WTC11 (cell line): ENCODE results near the gene SWI5. TPM values are rescaled to one million over a fixed set of nuclear protein-coding genes. Genes with fewer than 3 reads are reported as not detected.

Experiments used
- ATAC-seq: fragments of 200-7000 bp; cut with Tn5 transposase; 2 replicates; pipeline ENCODE4 v1.10.0; 2021; ENCODE audit warnings: mild to moderate bottlenecking, moderate library complexity
- CTCF ChIA-PET: fragments of 300-600 bp; sonication (Branson Sonifier 250); formaldehyde crosslinking; loops from one replicate; lab custom pipeline; 2021; ENCODE audit warnings: antibody characterized with exemption; lab: Charles Lee
- POLR2A ChIA-PET: fragments of 350-600 bp; sonication (Branson Sonifier 250); formaldehyde crosslinking; loops from one replicate; lab custom pipeline; 2021; ENCODE audit warnings: antibody characterized with exemption; lab: Charles Lee
- DNase-seq: peaks from one replicate; pipeline ENCODE4 v3.0.0; 2021; ENCODE audit warnings: low spot score
- H3K27ac Mint-ChIP-seq: 2 replicates; pipeline ENCODE4 v1.8.0; 2021; ENCODE audit warnings: mixed read lengths
- H3K27me3 Mint-ChIP-seq: 2 replicates; pipeline ENCODE4 v1.8.0; 2021; ENCODE audit warnings: low read depth, mild to moderate bottlenecking, moderate library complexity, mixed read lengths
- H3K36me3 Mint-ChIP-seq: 2 replicates; pipeline ENCODE4 v1.8.0; 2021; ENCODE audit warnings: mixed read lengths
- H3K4me1 Mint-ChIP-seq: 2 replicates; pipeline ENCODE4 v1.8.0; 2022; ENCODE audit warnings: mixed read lengths
- H3K4me3 Mint-ChIP-seq: 2 replicates; pipeline ENCODE4 v1.8.0; 2021; ENCODE audit warnings: mild to moderate bottlenecking, moderate library complexity, mixed read lengths
- H3K9me3 Mint-ChIP-seq: 2 replicates; pipeline ENCODE4 v1.8.0; 2021; ENCODE audit warnings: mixed read lengths
- CREM ChIP-seq: sonication (generic); formaldehyde crosslinking; IDR thresholded peaks from 2 replicates; pipeline ENCODE4 v1.8.1; 2022; ENCODE audit warnings: mild to moderate bottlenecking, missing genetic modification reagents, moderate library complexity
- ELF4 ChIP-seq: sonication (generic); formaldehyde crosslinking; IDR thresholded peaks from 2 replicates; pipeline ENCODE4 v1.8.1; 2022; ENCODE audit warnings: low read depth, mild to moderate bottlenecking, moderate library complexity, missing genetic modification reagents
- GTF2I ChIP-seq: fragments of 250-450 bp; sonication (Bioruptor Pico); conservative IDR thresholded peaks from 2 replicates; pipeline ENCODE4 v1.4.0; 2021; ENCODE audit warnings: mild to moderate bottlenecking
- NFE2L1 ChIP-seq: sonication (generic); formaldehyde crosslinking; IDR thresholded peaks from 2 replicates; pipeline ENCODE4 v1.8.1; 2023; ENCODE audit warnings: missing genetic modification reagents
- SMAD4 ChIP-seq: sonication (generic); formaldehyde crosslinking; IDR thresholded peaks from 2 replicates; pipeline ENCODE4 v1.8.0; 2022; ENCODE audit warnings: mild to moderate bottlenecking, missing genetic modification reagents
- TEAD1 ChIP-seq: sonication (generic); formaldehyde crosslinking; IDR thresholded peaks from 2 replicates; pipeline ENCODE4 v1.8.0; 2022; ENCODE audit warnings: mild to moderate bottlenecking, missing genetic modification reagents
- TP53 ChIP-seq: sonication (generic); formaldehyde crosslinking; IDR thresholded peaks from 2 replicates; pipeline ENCODE4 v1.8.1; 2023; ENCODE audit warnings: mild to moderate bottlenecking, missing genetic modification reagents
- ZBTB21 ChIP-seq: sonication (generic); formaldehyde crosslinking; IDR thresholded peaks from 2 replicates; pipeline ENCODE4 v1.8.1; 2023; ENCODE audit warnings: mild to moderate bottlenecking, missing genetic modification reagents, borderline replicate concordance
- ZNF232 ChIP-seq: sonication (generic); formaldehyde crosslinking; IDR thresholded peaks from 2 replicates; pipeline ENCODE4 v1.8.0; 2022; ENCODE audit warnings: mild to moderate bottlenecking, missing genetic modification reagents
- ZNF396 ChIP-seq: fragments of 250-450 bp; sonication (Bioruptor Pico); IDR thresholded peaks from 2 replicates; pipeline ENCODE4 v1.8.0; 2021; ENCODE audit warnings: mild to moderate bottlenecking, moderate library complexity, borderline replicate concordance
- total RNA-seq: library from RNA; stranded (reverse); gene quantifications from 3 replicates; pipeline ENCODE4 v1.2.3, GENCODE V29; 2021
- TF ChIP-seq, protein P1 (sequence below): sonication (generic); formaldehyde crosslinking; IDR thresholded peaks from 2 replicates; pipeline ENCODE4 v1.8.1; 2023; ENCODE audit warnings: mild to moderate bottlenecking, missing genetic modification reagents
- TF ChIP-seq, protein P2 (sequence below): sonication (generic); formaldehyde crosslinking; IDR thresholded peaks from 2 replicates; pipeline ENCODE4 v1.8.1; 2023; ENCODE audit warnings: mild to moderate bottlenecking, missing genetic modification reagents, moderate library complexity
- TF ChIP-seq, protein P3 (sequence below): sonication (generic); formaldehyde crosslinking; IDR thresholded peaks from 2 replicates; pipeline ENCODE4 v1.8.0; 2022; ENCODE audit warnings: mild to moderate bottlenecking, missing genetic modification reagents
- TF ChIP-seq, protein P4 (sequence below): sonication (generic); formaldehyde crosslinking; IDR thresholded peaks from 2 replicates; pipeline ENCODE4 v1.8.0; 2022; ENCODE audit warnings: mild to moderate bottlenecking, missing genetic modification reagents
- TF ChIP-seq, protein P5 (sequence below): sonication (generic); formaldehyde crosslinking; IDR thresholded peaks from 2 replicates; pipeline ENCODE4 v1.8.1; 2022; ENCODE audit warnings: mild to moderate bottlenecking, moderate library complexity, missing genetic modification reagents
- TF ChIP-seq, protein P6 (sequence below): sonication (generic); formaldehyde crosslinking; conservative IDR thresholded peaks from 2 replicates; pipeline ENCODE4 v1.8.1; 2022; ENCODE audit warnings: mild to moderate bottlenecking, missing genetic modification reagents
- TF ChIP-seq, protein P7 (sequence below): sonication (generic); formaldehyde crosslinking; IDR thresholded peaks from 2 replicates; pipeline ENCODE4 v1.8.1; 2023; ENCODE audit warnings: mild to moderate bottlenecking, moderate library complexity, missing genetic modification reagents

SWI5 gene
- total RNA-seq, 1 experiment from 2014 or later = 26.2 TPM

DNA sequence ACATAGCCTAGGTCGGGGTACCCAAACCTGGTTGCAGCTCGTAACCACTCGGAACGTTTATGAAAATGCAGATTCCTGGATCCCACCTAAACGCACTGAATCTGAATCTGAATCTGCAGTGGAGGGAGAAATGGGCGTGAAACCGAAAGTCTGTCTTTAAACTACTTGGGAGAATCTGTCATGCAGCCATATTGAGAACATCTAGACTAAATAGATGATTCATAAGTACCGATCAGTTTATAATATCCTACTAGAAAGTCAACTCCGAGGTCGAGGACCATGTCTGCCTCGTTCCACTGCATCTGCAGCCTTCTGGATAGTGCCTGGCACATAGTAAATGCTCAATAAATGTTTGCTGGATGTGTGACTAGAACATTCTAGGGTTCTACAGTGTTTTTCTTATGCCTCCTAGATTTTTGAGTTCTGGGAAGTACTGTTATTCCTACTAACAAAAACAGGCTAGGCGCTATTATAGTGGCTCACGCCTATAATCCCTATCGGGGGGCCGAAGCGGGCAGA, 47.2 kb downstream of the SWI5 start:
- POLR2A ChIA-PET = no interaction called here
- no peak for TF ChIP-seq ZBTB21 (CRISPR knock-in tag)
- TF ChIP-seq, protein P1, sequence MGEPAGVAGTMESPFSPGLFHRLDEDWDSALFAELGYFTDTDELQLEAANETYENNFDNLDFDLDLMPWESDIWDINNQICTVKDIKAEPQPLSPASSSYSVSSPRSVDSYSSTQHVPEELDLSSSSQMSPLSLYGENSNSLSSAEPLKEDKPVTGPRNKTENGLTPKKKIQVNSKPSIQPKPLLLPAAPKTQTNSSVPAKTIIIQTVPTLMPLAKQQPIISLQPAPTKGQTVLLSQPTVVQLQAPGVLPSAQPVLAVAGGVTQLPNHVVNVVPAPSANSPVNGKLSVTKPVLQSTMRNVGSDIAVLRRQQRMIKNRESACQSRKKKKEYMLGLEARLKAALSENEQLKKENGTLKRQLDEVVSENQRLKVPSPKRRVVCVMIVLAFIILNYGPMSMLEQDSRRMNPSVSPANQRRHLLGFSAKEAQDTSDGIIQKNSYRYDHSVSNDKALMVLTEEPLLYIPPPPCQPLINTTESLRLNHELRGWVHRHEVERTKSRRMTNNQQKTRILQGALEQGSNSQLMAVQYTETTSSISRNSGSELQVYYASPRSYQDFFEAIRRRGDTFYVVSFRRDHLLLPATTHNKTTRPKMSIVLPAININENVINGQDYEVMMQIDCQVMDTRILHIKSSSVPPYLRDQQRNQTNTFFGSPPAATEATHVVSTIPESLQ (CRISPR knock-in tag) = no peak
- TF ChIP-seq TP53 (CRISPR knock-in tag) = no peak
- no peak for TF ChIP-seq NFE2L1 (CRISPR knock-in tag)
- TF ChIP-seq GTF2I (CRISPR knock-in tag) = no peak
- TF ChIP-seq, protein P2, sequence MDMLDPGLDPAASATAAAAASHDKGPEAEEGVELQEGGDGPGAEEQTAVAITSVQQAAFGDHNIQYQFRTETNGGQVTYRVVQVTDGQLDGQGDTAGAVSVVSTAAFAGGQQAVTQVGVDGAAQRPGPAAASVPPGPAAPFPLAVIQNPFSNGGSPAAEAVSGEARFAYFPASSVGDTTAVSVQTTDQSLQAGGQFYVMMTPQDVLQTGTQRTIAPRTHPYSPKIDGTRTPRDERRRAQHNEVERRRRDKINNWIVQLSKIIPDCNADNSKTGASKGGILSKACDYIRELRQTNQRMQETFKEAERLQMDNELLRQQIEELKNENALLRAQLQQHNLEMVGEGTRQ (CRISPR knock-in tag) = no peak
- no peak for TF ChIP-seq CREM
- no peak for TF ChIP-seq ZNF396 (CRISPR knock-in tag)
- TF ChIP-seq TEAD1 (CRISPR knock-in tag) = no peak
- TF ChIP-seq, protein P3, sequence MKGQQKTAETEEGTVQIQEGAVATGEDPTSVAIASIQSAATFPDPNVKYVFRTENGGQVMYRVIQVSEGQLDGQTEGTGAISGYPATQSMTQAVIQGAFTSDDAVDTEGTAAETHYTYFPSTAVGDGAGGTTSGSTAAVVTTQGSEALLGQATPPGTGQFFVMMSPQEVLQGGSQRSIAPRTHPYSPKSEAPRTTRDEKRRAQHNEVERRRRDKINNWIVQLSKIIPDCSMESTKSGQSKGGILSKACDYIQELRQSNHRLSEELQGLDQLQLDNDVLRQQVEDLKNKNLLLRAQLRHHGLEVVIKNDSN (CRISPR knock-in tag) = no peak
- TF ChIP-seq, protein P4, sequence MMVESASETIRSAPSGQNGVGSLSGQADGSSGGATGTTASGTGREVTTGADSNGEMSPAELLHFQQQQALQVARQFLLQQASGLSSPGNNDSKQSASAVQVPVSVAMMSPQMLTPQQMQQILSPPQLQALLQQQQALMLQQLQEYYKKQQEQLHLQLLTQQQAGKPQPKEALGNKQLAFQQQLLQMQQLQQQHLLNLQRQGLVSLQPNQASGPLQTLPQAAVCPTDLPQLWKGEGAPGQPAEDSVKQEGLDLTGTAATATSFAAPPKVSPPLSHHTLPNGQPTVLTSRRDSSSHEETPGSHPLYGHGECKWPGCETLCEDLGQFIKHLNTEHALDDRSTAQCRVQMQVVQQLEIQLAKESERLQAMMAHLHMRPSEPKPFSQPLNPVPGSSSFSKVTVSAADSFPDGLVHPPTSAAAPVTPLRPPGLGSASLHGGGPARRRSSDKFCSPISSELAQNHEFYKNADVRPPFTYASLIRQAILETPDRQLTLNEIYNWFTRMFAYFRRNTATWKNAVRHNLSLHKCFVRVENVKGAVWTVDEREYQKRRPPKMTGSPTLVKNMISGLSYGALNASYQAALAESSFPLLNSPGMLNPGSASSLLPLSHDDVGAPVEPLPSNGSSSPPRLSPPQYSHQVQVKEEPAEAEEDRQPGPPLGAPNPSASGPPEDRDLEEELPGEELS = no peak
- TF ChIP-seq, protein P5, sequence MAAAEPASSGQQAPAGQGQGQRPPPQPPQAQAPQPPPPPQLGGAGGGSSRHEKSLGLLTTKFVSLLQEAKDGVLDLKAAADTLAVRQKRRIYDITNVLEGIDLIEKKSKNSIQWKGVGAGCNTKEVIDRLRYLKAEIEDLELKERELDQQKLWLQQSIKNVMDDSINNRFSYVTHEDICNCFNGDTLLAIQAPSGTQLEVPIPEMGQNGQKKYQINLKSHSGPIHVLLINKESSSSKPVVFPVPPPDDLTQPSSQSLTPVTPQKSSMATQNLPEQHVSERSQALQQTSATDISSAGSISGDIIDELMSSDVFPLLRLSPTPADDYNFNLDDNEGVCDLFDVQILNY (CRISPR knock-in tag) = no peak
- no peak for TF ChIP-seq SMAD4 (CRISPR knock-in tag)
- TF ChIP-seq, protein P6, sequence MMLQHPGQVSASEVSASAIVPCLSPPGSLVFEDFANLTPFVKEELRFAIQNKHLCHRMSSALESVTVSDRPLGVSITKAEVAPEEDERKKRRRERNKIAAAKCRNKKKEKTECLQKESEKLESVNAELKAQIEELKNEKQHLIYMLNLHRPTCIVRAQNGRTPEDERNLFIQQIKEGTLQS (CRISPR knock-in tag) = no peak
- TF ChIP-seq ELF4 (CRISPR knock-in tag) = no peak
- TF ChIP-seq, all 79 proteins: peak for 0
- Mint-ChIP-seq H3K9me3 (no peaks in the 10 kb centered on the region), H3K4me3 (peak overlapping the region; percentile 88), H3K4me1 (0 out of 2 replicates have a peak, but pooled peaks cover 8% of the 10 kb centered on the region), H3K27ac (peak overlapping the region; percentile 63), H3K27me3 (no peaks in the 10 kb centered on the region), H3K36me3 (peaks cover 6% of the 10 kb centered on the region; the same call in 1 of the 2 replicates)
- no peak for DNase-seq
- CTCF ChIA-PET = interaction anchor here (0.7 kb wide), 1 partner anchor 229 kb away, joined by 3 read pairs; the partner anchor contains the start of gene SPTAN1
- ATAC-seq = no peak

DNA sequence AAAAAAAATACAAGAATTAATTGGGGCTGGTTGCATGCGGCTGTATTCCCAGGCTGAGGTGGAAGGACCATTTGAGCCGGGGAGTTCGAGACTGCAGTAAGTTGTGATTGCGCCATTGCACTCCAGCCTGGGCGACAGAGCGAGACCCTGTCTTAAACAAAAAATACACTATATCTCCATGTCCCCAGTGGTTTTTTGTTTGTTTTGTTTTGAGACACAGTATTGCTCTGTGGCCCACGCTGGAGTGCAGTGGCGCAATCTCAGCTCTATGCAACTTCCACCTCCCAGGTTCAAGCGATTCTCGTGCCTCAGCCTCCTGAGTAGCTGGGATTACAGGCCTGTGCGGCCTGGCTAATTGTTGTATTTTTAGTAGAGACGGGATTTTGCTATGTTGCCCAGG, 47.7 kb downstream of the SWI5 start:
- CTCF ChIA-PET = no interaction called here
- ATAC-seq (no peak), DNase-seq (no peak)
- Mint-ChIP-seq H3K27me3 (no peaks in the 10 kb centered on the region), H3K4me3 (peak overlapping the region; percentile 88), H3K36me3 (peaks cover 6% of the 10 kb centered on the region; the same call in 1 of the 2 replicates), H3K9me3 (no peaks in the 10 kb centered on the region), H3K4me1 (0 out of 2 replicates have a peak, but pooled peaks cover 8% of the 10 kb centered on the region), H3K27ac (no peak overlapping the region)
- TF ChIP-seq, protein P7, sequence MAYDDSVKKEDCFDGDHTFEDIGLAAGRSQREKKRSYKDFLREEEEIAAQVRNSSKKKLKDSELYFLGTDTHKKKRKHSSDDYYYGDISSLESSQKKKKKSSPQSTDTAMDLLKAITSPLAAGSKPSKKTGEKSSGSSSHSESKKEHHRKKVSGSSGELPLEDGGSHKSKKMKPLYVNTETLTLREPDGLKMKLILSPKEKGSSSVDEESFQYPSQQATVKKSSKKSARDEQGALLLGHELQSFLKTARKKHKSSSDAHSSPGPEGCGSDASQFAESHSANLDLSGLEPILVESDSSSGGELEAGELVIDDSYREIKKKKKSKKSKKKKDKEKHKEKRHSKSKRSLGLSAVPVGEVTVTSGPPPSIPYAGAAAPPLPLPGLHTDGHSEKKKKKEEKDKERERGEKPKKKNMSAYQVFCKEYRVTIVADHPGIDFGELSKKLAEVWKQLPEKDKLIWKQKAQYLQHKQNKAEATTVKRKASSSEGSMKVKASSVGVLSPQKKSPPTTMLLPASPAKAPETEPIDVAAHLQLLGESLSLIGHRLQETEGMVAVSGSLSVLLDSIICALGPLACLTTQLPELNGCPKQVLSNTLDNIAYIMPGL (CRISPR knock-in tag) = no peak
- TF ChIP-seq ZNF232 (CRISPR knock-in tag) = no peak
- TF ChIP-seq, protein P1 (CRISPR knock-in tag) = no peak
- POLR2A ChIA-PET = no interaction called here
